MM.1S (cell line): ENCODE results near the gene CDHR5.

Source experiments
- DNase-seq: peaks from one replicate; pipeline ENCODE4 v3.0.0-alpha.2; 2015
- H2AFZ ChIP-seq: fragments of 300-600 bp; sonication (generic); 2 replicates; pipeline ENCODE4 v1.6.0; 2016; ENCODE audit warnings: antibody characterized with exemption, low read length
- H3F3A ChIP-seq: fragments of 300-600 bp; sonication (generic); 2 replicates; pipeline ENCODE4 v1.6.1; 2016; ENCODE audit warnings: mild to moderate bottlenecking, antibody characterized with exemption, low read length, moderate library complexity, mixed read lengths; ENCODE audit not compliant: insufficient read depth
- H3K27ac ChIP-seq: fragments of 300-600 bp; sonication (generic); 2 replicates; pipeline ENCODE4 v1.5.1; 2016; ENCODE audit warnings: mild to moderate bottlenecking, low read length
- H3K27me3 ChIP-seq: fragments of 300-600 bp; sonication (generic); replicated peaks from 2 replicates; pipeline ENCODE4 v1.6.0; 2016; ENCODE audit warnings: low read length; ENCODE audit not compliant: insufficient read depth
- H3K36me3 ChIP-seq: fragments of 300-600 bp; sonication (generic); replicated peaks from 2 replicates; pipeline ENCODE4 v1.6.1; 2016; ENCODE audit warnings: mild to moderate bottlenecking, low read length, mixed read lengths; ENCODE audit not compliant: insufficient read depth
- H3K4me1 ChIP-seq: fragments of 300-600 bp; sonication (generic); 2 replicates; pipeline ENCODE4 v1.6.1; 2016; ENCODE audit warnings: low read length, mixed read lengths
- H3K4me2 ChIP-seq: fragments of 300-600 bp; sonication (generic); 2 replicates; pipeline ENCODE4 v1.6.0; 2016; ENCODE audit warnings: low read depth, low read length
- H3K4me3 ChIP-seq: fragments of 300-600 bp; sonication (generic); 2 replicates; pipeline ENCODE4 v1.5.1; 2016; ENCODE audit warnings: low read length, mixed read lengths
- H3K79me2 ChIP-seq: fragments of 300-600 bp; sonication (generic); 2 replicates; pipeline ENCODE4 v1.6.1; 2016; ENCODE audit warnings: mixed run types, low read length, mixed read lengths
- H3K9ac ChIP-seq: fragments of 300-600 bp; sonication (generic); 2 replicates; pipeline ENCODE4 v1.6.1; 2016; ENCODE audit warnings: low read length, mixed read lengths
- H3K9me2 ChIP-seq: fragments of 300-600 bp; sonication (generic); replicated peaks from 2 replicates; pipeline ENCODE4 v1.6.1; 2016; ENCODE audit warnings: mild to moderate bottlenecking, low read length, mixed read lengths; ENCODE audit not compliant: insufficient read depth
- H3K9me3 ChIP-seq: fragments of 300-600 bp; sonication (generic); replicated peaks from 2 replicates; pipeline ENCODE4 v1.6.1; 2016; ENCODE audit warnings: mild to moderate bottlenecking, low read length, mixed read lengths; ENCODE audit not compliant: insufficient read depth
- H4K20me1 ChIP-seq: fragments of 300-600 bp; sonication (generic); 2 replicates; pipeline ENCODE4 v1.6.1; 2016; ENCODE audit warnings: mild to moderate bottlenecking, low read length, moderate library complexity, mixed read lengths; ENCODE audit not compliant: insufficient read depth
- EZH2 ChIP-seq: fragments of 300-600 bp; sonication (generic); optimal IDR thresholded peaks from 2 replicates; pipeline ENCODE3; 2017; ENCODE audit warnings: low read depth, mild to moderate bottlenecking, antibody characterized with exemption, low read length, mixed read lengths
- EZH2phosphoT487 ChIP-seq: fragments of 300-600 bp; sonication (generic); IDR thresholded peaks from 2 replicates; pipeline ENCODE4 v1.6.1; 2018; ENCODE audit warnings: antibody characterized with exemption, low read length
- TF ChIP-seq, protein P1 (sequence below): fragments of 300-600 bp; sonication (generic); IDR thresholded peaks from 2 replicates; pipeline ENCODE4 v1.5.1; 2016; ENCODE audit warnings: antibody characterized with exemption, low read length, mixed read lengths

The CDHR5 gene

GRCh38 chr11:608791-609251 lies 15.9 kb downstream of the CDHR5 start:
- no peaks in the 10 kb centered on the region for H3K9me2 ChIP-seq
- H3K9me3 ChIP-seq: no peaks in the 10 kb centered on the region
- no peak overlapping the region for H3K9ac ChIP-seq
- H4K20me1 ChIP-seq: no peaks in the 10 kb centered on the region
- no peaks in the 10 kb centered on the region for H3K27me3 ChIP-seq
- peaks cover 12% of the 10 kb centered on the region for H3K36me3 ChIP-seq
- no peaks in the 10 kb centered on the region for H3K4me1 ChIP-seq
- no peak overlapping the region for H2AFZ ChIP-seq
- no peak for DNase-seq
- no peaks in the 10 kb centered on the region for H3F3A ChIP-seq
- no peak overlapping the region for H3K4me3 ChIP-seq
- TF ChIP-seq EZH2 (no peak), EZH2phosphoT487 (no peak)
- TF ChIP-seq, protein P1, sequence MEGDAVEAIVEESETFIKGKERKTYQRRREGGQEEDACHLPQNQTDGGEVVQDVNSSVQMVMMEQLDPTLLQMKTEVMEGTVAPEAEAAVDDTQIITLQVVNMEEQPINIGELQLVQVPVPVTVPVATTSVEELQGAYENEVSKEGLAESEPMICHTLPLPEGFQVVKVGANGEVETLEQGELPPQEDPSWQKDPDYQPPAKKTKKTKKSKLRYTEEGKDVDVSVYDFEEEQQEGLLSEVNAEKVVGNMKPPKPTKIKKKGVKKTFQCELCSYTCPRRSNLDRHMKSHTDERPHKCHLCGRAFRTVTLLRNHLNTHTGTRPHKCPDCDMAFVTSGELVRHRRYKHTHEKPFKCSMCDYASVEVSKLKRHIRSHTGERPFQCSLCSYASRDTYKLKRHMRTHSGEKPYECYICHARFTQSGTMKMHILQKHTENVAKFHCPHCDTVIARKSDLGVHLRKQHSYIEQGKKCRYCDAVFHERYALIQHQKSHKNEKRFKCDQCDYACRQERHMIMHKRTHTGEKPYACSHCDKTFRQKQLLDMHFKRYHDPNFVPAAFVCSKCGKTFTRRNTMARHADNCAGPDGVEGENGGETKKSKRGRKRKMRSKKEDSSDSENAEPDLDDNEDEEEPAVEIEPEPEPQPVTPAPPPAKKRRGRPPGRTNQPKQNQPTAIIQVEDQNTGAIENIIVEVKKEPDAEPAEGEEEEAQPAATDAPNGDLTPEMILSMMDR: no peak
- peaks cover 25% of the 10 kb centered on the region; the same call in 1 of the 2 replicates for H3K79me2 ChIP-seq
- H3K4me2 ChIP-seq: no peak overlapping the region
- no peak overlapping the region for H3K27ac ChIP-seq

DNA sequence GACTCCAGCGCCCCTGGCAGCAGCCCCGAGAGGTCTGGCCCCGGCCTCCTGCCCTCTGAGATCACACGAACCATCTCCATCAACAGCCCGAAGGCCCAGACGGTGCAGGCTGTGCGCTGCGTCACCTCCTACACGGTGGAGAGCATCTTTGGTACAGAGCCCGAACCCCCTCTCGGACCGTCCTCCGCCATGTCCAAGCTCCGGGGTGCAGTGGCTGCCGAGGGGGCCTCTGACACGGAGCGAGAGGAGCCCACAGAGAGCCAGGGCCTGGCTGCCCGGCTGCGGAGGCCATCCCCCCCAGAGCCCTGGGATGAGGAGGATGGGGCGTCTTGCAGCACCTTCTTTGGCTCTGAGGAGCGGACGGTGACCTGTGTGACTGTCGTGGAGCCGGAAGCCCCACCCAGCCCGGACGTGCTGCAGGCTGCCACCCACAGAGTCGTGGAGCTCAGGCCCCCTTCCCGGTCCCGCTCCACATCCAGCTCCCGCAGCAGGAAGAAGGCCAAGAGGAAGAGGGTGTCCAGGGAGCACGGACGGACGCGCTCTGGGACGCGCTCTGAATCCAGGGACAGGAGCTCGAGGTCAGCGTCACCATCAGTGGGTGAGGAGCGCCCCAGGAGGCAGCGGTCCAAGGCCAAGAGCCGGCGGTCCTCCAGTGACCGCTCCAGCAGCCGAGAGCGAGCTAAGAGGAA lies 16.6 kb downstream of the CDHR5 start:
- no peak overlapping the region for H3K9ac ChIP-seq
- peaks cover 27% of the 10 kb centered on the region; the same call in 1 of the 2 replicates for H3K79me2 ChIP-seq
- H3K9me3 ChIP-seq: no peaks in the 10 kb centered on the region
- no peak overlapping the region for H3K4me2 ChIP-seq
- no peak for DNase-seq
- H3F3A ChIP-seq: no peaks in the 10 kb centered on the region
- H2AFZ ChIP-seq: no peak overlapping the region
- H3K4me1 ChIP-seq: no peaks in the 10 kb centered on the region
- H3K9me2 ChIP-seq: no peaks in the 10 kb centered on the region
- TF ChIP-seq, protein P1: no peak
- no peak for TF ChIP-seq EZH2phosphoT487
- no peak for TF ChIP-seq EZH2
- H3K27ac ChIP-seq: no peak overlapping the region
- H3K27me3 ChIP-seq: no peaks in the 10 kb centered on the region
- H4K20me1 ChIP-seq: no peaks in the 10 kb centered on the region
- H3K4me3 ChIP-seq: no peak overlapping the region
- peaks cover 12% of the 10 kb centered on the region for H3K36me3 ChIP-seq

DNA sequence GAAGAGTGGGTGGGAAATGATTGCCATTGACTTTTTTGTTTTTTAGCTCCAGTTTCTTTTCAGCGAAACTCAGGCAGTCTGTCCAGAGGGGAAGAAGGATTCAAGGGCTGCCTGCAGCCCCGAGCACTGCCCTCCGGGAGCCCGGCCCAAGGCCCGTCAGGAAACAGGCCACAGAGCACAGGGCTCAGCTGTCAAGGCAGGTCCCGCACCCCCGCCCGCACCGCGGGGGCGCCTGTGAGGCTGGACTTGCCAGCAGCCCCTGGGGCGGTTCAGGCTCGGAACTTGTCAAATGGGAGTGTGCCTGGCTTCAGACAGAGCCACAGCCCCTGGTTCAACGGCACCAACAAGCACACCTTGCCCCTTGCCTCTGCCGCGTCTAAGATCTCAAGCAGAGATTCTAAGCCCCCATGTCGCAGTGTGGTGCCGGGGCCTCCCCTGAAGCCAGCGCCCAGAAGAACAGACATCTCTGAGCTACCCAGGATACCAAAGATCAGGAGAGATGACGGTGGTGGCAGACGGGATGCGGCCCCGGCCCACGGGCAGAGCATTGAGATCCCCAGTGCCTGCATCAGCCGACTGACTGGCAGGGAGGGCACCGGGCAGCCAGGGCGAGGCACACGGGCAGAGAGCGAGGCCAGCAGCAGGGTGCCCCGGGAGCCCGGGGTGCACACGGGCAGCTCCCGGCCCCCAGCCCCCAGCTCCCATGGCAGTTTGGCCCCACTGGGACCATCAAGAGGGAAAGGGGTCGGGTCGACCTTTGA lies 17.6 kb downstream of the CDHR5 start:
- no peak for TF ChIP-seq EZH2phosphoT487
- no peak for TF ChIP-seq EZH2
- TF ChIP-seq, protein P1: no peak
- H3K27ac ChIP-seq: no peak overlapping the region
- peaks cover 23% of the 10 kb centered on the region; the same call in 1 of the 2 replicates for H3K79me2 ChIP-seq
- H3K36me3 ChIP-seq: peaks cover 12% of the 10 kb centered on the region; the same call in 1 of the 2 replicates
- no peak overlapping the region for H2AFZ ChIP-seq
- no peak overlapping the region for H3K4me2 ChIP-seq
- H3K9me3 ChIP-seq: no peaks in the 10 kb centered on the region
- no peaks in the 10 kb centered on the region for H3K4me1 ChIP-seq
- H3K9ac ChIP-seq: no peak overlapping the region
- no peaks in the 10 kb centered on the region for H3K9me2 ChIP-seq
- H4K20me1 ChIP-seq: no peaks in the 10 kb centered on the region
- DNase-seq: no peak
- no peaks in the 10 kb centered on the region for H3F3A ChIP-seq
- H3K4me3 ChIP-seq: no peak overlapping the region
- H3K27me3 ChIP-seq: no peaks in the 10 kb centered on the region
